HG02870 (cell line): ENCODE results near the gene SPAG8.

ENCODE experiments used
- ATAC-seq: cut with Tn5 transposase; IDR thresholded peaks from one replicate; pipeline ENCODE4 v1.9.1; 2021; ENCODE audit warnings: mild to moderate bottlenecking, moderate library complexity; ENCODE audit not compliant: unreplicated experiment

SPAG8 gene

DNA sequence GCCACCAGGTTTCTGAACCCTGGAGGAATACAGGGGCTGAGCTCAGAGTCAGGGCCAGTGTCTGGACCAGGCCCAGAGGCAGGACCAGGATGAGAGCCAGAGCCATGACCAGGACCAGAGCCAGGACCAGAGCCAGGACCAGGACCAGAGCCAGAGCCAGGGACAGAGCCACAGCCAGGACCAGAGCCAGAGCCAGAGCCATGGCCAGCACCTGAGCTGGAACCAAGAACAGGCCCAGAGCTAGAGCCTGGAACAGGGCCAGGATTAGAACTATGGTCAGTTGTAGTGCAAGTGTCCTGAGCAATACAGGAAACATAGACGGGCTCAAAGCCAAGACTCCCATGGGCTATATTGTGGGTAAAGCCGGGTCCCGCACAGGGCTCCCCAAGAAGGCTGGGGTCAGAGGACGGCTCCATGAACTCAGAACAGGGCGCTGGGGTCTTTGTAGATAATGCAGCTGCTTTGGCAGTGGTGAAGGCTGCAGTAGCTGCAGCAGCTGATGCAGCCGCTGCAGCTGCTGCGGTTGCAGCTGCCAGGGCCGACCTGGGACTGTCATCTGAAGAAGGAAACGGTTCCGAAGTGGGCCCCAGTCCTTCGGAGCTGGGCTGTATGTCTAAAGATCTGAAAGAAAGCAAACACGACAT lies 559 bp downstream of the SPAG8 start:
- no peak for ATAC-seq

DNA sequence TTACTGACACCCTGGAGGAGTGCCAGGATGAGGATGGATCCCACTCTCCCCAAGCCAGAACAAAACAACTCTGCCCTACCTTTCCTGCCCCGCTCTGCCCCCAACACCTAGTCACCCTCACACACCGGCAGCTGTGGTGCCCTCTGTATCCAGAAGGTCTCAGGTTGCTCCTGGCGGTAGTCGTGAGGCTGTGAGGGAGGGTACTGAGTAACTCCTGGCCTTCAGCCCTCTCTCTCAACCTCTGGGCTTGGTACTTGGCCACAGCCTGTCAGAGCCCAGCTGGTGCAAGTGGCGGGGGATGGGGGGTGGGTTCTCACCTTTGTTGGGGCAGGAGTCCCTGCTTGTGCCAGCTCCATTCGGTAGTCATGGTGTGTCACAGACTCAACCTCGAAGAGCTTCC lies 1.9 kb downstream of the SPAG8 start:
- no peak for ATAC-seq

DNA sequence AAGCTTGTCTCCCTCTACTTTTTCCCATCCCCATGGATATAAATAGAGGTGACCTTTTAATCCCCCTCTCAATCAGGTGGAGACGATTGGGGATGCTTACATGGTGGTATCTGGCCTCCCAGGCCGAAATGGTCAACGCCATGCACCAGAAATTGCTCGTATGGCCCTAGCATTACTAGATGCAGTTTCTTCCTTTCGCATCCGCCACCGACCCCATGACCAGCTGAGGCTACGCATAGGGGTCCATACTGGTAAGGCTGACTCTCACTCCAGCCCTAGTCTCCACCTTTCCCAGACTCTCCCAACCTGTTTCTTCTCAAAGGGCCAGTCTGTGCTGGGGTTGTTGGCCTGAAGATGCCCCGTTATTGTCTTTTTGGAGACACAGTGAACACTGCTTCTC lies 3.6 kb downstream of the SPAG8 start:
- ATAC-seq: no peak

- ATAC-seq: no peak
These were observed 6.0 kb downstream of the SPAG8 start for GRCh38 chr9:35806101-35806500.

GRCh38 chr9:35801328-35802128 lies 10.5 kb downstream of the SPAG8 start:
- ATAC-seq: no peak

DNA sequence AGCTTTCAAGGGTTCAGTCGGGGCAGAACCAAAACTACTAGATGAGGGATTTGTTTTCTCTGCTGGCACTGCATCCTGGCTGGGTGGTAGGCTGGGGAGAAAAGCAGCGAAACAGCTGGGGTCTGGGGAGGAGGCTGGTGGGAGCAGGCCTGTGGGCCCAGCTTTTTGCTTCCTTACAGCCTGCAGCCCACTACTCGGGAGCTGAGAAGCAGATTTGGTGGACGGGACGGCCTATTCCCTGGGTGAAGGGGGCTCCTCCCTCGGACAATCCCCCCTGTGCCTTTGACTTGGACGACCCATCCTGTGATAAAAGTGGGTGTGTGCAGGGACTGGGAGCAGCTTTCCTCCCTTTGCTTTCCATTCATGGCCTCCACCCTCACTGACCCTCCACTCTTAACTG lies 11.5 kb downstream of the SPAG8 start:
- no peak for ATAC-seq

GRCh38 chr9:35798658-35799374 lies 13.2 kb downstream of the SPAG8 start:
- ATAC-seq: peak; percentile 59

DNA sequence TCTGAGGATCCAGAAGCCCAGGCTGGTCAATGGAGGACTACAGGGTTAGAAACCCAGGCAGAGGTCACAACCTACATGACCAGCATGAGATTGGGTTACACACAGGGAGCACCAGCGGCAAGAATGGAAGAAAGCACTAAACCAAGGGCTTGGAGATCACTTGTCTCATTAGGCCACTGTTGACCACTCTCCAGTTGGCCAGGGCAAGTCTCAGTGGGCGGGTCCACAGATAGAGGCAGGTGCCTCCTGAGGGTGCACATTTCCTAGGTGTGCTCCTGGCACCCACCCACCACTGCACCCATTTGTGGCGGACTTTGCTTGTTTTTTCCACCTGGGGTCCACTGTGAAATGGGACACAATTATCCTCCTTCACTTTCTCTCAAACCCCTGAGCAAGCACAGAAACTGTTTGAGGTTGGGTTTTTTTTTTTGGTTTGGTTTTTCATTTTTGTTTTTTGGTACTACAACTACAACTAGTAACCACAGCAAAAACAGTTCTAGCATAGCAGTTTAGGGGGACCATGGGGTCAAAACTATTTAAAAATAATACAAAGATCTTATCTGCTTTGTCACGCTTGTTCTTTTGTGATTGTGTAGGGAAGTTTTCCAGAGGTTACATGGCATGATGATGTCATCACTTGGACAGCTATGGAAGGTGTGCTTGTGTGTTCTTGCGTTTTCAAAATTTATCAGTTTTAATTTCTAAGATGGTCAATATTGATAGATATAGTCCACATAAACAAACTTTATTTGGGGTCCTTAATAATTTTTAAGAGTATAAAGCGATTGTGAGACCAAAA lies 14.6 kb downstream of the SPAG8 start:
- ATAC-seq: no peak

DNA sequence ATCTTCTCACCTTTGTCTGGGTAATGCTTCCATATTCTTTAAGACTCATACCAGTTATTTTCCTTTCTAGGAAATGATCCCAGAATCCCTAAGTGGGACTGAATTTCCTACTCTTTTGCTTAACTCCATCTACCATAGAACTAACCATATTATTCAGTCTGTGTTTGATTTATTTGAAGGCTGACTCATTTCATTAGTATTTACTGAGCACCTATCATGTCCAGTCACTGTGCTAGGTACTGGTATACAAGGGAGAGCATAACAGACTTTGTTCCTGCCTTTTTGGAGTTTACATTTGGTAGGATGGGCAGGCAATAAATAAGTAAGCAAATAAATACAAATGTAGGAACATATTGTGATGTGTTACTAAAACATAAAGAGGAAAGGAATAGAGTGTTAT lies 16.4 kb downstream of the SPAG8 start:
- ATAC-seq: no peak

DNA sequence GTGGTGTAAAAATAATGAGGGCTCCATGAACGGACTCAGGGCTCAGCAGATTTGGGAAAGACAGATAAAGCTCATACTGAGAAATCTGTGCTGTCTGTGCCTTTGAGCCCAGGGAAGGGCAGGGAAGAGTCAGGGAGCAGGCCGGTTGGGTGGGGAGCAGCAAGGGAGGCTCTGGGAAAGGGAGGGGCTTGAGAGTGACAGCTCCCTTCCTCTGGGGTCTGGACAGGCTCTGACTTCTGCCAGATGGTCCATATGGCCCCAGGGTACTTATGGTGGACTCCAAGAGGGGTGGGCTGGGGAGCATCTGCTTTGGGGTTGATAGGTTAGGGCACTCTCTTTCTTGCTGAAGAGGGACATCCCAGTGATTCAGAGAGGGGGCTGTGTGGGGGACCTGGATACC lies 18.6 kb downstream of the SPAG8 start:
- ATAC-seq: no peak

DNA sequence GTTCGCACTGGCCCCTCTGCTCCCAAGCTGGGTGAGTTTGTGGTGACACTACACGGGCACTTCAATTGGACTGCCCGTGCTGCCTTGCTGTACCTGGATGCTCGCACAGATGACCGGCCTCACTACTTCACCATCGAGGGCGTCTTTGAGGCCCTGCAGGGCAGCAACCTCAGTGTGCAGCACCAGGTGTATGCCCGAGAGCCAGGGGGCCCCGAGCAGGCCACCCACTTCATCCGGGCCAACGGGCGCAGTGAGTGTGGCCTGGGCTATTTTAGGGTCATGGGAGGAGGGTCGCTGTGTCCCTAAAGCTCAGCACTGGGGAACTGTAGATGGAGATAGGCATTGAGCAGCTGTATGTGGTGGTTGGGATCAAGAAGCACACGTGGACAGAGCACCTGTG lies 19.2 kb downstream of the SPAG8 start:
- ATAC-seq: no peak

DNA sequence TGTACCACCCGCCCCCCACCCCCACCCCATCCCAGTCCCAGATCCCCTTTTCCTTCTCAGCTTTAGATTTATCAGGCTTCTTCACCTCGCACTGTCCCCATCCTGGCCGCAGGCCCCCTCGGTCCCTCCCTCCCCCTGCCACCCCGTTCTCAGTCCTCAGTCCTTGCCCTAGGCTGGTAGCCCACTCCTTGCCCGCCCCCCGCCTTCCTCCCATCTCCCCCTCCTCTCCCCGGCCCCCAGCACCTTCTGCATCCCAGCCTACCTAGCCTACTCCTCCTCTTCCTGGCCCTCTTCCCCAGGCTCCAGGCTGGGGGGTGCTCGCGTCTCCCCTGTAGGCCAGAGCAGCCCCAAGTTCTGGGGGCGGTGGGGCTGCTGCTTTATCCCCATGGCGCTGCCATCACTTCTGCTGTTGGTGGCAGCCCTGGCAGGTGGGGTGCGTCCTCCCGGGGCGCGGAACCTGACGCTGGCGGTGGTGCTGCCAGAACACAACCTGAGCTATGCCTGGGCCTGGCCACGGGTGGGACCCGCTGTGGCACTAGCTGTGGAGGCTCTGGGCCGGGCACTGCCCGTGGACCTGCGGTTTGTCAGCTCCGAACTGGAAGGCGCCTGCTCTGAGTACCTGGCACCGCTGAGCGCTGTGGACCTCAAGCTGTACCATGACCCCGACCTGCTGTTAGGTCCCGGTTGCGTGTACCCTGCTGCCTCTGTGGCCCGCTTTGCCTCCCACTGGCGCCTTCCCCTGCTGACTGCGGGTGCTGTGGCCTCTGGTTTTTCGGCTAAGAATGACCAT lies 19.8 kb downstream of the SPAG8 start:
- no peak for ATAC-seq

DNA sequence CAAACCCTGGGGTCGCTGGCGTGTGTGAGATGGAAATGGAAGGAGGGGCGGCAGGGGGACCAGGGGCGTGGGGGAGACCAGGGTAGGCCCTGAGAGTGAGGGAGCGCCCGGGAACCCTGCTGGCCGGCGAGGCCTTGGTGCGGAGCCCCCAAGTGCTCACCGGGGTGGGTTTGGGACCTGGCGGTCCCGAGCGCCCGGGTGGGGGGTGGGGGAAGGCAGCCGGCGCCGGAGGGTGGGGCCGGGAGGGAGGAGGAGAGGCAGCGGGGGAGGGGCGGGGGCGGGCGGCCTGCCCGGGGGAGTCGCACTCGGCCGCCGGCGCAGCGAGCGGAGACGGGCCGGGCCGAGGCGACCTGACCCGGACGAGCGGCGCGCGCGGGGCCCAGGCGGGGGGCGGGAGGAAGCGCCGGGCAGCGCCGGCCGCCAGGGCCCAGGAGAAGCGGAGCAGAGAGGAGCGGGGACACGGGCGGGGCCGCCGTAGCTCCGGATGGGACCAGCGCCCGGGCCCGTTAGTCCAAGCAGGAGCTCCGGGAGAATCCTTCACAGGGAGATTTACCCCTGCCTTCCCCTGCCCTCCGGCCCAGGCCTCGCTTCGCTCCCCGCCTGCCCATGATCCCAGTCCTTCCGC lies 20.7 kb downstream of the SPAG8 start, which contains the start of gene NPR2:
NPR2 (plus strand) TSS at position 295 of the 625 bp plus-strand sequence. CDS start 818 bp downstream, outside the sequence.
- no peak for ATAC-seq

DNA sequence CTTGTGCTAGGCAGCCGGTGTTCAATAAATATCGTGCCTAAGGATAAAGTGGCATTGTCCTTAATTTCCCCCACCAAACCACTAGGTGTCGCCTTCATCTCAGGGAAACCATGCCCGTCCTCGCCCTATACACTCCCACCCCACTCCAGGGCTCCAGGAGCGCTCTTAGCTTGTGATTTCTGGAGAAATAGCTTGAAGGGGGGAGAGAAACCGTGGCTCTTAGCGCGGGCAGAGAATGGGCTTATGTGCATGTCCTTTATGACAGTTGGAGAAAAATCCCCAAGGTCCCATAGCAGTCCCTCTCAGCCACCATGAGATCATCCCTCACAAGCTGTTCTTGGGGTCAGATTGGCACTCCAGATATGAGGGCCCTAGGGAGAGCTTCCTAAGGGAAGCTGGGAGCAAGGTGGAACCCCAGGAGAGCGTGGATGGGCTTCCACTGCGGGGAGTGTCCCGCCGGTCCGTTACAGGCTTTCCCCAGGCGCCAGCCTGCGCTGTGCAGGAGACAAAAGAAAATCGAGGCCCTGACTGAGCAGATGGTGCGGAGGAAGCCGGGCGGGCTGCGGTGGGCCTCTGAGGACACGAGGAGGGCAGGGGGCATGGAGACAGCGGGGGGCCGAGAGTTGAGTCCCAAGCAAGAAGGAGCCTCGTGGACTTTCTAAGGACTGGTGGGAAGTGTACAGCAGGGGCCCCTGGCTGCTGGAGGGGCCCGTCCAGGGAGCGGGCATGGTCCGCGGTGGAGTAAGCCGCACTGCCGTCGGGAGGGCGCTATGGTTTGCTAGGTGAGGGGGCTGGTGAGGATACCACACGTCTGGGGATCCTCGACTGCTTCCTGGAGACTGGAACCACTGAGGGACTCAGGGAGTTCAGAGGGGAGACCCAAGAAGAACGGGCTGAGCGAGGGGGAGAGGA lies 21.4 kb downstream of the SPAG8 start:
- ATAC-seq: no peak

- ATAC-seq: no peak
These were observed 22.1 kb downstream of the SPAG8 start for GRCh38 chr9:35790025-35790384.

- no peak for ATAC-seq
These were observed 22.5 kb downstream of the SPAG8 start for GRCh38 chr9:35789541-35789940.

DNA sequence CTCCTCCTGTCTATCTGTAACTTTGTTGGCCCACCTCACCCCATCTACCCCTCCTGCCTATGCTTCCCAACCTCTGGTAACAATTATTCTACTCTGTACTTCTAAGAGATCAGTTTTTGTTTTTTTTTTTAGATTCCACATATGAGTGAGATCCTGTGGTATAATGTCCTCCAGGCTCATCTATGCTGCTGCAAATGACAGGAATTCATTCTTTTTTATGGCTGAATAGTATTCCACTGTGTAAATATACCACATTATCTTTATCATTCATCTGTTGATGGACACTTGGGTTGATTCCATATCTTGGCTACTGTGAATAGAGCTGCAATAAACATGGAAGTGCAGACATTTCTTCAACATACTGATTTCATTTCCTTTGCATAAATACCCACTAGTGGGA lies 28.6 kb downstream of the SPAG8 start:
- no peak for ATAC-seq

DNA sequence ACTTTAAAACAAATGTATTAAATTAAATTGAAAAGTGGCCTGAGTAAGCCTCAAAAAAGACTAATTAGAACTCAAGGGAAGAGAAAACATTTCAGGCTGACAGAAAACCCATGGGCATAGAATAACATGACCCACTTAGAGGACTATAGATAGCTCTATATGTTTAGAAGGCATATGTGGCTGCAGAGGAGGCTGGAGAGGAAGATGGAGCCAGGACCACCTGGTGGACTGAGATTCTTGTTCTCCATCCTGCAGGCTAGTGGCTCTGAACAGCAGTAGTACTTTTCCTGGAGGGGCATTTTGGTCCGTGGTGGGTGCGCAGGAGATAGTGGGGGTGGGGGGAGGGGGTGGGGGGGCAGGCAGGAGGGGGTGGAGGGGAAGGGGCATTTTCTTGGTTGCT lies 31.0 kb downstream of the SPAG8 start:
- ATAC-seq: no peak

GRCh38 chr9:35778496-35778895 lies 33.6 kb downstream of the SPAG8 start:
- no peak for ATAC-seq
